ENCODE data around the gene TUSC2.

TUSC2 gene

DNA sequence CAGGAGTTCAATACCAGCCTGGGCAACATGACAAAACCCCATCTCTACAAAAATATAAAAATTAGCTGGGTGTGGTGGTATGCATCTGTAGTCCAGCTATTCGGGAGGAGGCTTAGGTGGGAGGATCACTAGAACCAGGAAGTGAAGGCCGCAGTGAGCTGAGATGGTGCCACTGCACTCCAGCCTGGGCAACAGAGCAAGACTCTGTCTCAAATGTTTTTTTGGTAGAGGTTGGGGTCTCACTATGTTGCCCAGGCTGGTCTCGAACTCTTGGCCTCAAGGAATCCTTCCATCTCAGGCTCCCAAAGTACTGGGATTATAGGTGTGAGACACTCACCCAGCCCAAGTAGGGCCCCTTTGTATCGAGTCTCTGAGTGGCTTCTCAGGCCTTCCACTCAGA lies 33.9 kb downstream of the TUSC2 start:
- no peak for TF ChIP-seq EP300 (IDR thresholded peaks at IDR 0.05; ENCODE audit: borderline replicate concordance)
- no peak for TF ChIP-seq YY1 (IDR thresholded peaks at IDR 0.05; ENCODE audit: low read depth)
- no peak for TF ChIP-seq ZBTB7A (IDR thresholded peaks at IDR 0.05; ENCODE audit: low read depth)
- no peak for TF ChIP-seq NFIC (IDR thresholded peaks at IDR 0.05)
- TF ChIP-seq, protein P1, sequence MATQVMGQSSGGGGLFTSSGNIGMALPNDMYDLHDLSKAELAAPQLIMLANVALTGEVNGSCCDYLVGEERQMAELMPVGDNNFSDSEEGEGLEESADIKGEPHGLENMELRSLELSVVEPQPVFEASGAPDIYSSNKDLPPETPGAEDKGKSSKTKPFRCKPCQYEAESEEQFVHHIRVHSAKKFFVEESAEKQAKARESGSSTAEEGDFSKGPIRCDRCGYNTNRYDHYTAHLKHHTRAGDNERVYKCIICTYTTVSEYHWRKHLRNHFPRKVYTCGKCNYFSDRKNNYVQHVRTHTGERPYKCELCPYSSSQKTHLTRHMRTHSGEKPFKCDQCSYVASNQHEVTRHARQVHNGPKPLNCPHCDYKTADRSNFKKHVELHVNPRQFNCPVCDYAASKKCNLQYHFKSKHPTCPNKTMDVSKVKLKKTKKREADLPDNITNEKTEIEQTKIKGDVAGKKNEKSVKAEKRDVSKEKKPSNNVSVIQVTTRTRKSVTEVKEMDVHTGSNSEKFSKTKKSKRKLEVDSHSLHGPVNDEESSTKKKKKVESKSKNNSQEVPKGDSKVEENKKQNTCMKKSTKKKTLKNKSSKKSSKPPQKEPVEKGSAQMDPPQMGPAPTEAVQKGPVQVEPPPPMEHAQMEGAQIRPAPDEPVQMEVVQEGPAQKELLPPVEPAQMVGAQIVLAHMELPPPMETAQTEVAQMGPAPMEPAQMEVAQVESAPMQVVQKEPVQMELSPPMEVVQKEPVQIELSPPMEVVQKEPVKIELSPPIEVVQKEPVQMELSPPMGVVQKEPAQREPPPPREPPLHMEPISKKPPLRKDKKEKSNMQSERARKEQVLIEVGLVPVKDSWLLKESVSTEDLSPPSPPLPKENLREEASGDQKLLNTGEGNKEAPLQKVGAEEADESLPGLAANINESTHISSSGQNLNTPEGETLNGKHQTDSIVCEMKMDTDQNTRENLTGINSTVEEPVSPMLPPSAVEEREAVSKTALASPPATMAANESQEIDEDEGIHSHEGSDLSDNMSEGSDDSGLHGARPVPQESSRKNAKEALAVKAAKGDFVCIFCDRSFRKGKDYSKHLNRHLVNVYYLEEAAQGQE (IDR thresholded peaks at IDR 0.05; ENCODE audit: low read depth): no peak
- no peak for TF ChIP-seq RAD21 (IDR thresholded peaks at IDR 0.05; ENCODE audit: low read depth)

GRCh38 chr3:50293079-50293801 lies 34.8 kb downstream of the TUSC2 start:
- TF ChIP-seq TAF1 (IDR thresholded peaks at IDR 0.05; ENCODE audit: low read depth) (no peak), CEBPB (IDR thresholded peaks at IDR 0.05) (no peak), FOXM1 (IDR thresholded peaks at IDR 0.05; ENCODE audit: borderline replicate concordance, low read depth) (no peak), ZBTB7A (IDR thresholded peaks at IDR 0.05; ENCODE audit: low read depth) (no peak), TCF12 (IDR thresholded peaks at IDR 0.05; ENCODE audit: low read depth) (no peak)
- TF ChIP-seq, protein P2, sequence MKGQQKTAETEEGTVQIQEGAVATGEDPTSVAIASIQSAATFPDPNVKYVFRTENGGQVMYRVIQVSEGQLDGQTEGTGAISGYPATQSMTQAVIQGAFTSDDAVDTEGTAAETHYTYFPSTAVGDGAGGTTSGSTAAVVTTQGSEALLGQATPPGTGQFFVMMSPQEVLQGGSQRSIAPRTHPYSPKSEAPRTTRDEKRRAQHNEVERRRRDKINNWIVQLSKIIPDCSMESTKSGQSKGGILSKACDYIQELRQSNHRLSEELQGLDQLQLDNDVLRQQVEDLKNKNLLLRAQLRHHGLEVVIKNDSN (IDR thresholded peaks at IDR 0.05): no peak

DNA sequence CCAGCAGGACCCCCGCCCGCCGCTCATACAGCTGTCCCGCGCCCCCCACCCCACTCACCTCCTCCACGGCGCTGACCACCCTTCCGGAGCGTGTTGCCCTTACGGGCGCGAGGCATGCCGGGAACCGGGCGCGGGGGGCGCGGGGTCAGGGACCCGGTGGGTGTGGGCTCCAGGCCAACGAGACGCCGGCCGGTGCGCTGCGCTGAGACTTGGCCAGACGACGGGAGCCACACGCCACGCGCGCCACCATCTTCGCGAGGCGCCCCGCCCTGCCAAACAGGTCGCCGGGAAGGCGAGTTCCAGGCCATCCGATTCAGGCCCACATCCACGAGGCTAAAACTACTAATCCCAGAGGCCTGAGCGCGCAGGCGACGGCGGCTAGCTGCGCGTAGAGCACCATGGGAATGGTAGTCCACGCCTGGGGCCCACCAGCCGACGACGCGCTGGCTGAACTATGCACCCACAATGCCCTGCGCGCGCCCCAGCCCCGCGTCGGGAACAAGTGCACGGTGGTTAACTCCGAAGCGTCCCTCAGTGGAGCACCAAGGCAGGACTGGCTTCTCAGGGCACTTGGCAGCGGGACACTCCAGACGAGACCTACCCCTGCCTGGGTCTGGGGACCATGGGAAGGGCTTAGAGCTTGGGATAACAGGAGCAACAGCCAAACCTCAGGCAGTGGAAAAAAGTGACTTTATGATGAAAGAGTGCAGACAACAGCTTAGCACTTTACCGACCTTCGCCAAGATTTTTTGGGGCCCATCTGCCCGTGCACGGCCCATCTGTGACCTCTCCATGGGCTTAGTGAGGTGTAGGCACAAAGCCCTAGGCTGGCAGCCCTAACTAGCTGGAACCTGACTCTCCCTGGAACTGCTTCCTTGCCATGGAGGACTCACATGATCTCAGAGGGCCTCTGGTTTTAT lies 35.6 kb downstream of the TUSC2 start, which contains the start of gene IFRD2:
Gene IFRD2 (minus strand): TSS at position 271 of the 920 bp plus-strand sequence. CDS start 155 bp downstream, at position 116.
- TF ChIP-seq EGR1 (IDR thresholded peaks at IDR 0.05) (peak; percentile 48; the same call in 1 of the 2 replicates), FOXM1 (IDR thresholded peaks at IDR 0.05; ENCODE audit: borderline replicate concordance, low read depth) (no peak), CREB1 (IDR thresholded peaks at IDR 0.05; ENCODE audit: low read depth) (peak; percentile 90), EP300 (IDR thresholded peaks at IDR 0.05; ENCODE audit: borderline replicate concordance) (no peak), YY1 (IDR thresholded peaks at IDR 0.05; ENCODE audit: low read depth) (peak; percentile 94), ZBTB7A (IDR thresholded peaks at IDR 0.05; ENCODE audit: low read depth) (peak; percentile 76; the same call in 1 of the 2 replicates), MAX (IDR thresholded peaks at IDR 0.05) (peak; percentile 87), TEAD4 (IDR thresholded peaks at IDR 0.05) (peak; percentile 72), NFIC (IDR thresholded peaks at IDR 0.05) (peak; percentile 68), RAD21 (IDR thresholded peaks at IDR 0.05; ENCODE audit: low read depth) (0 out of 2 replicates have a peak, but pooled peaks have one; percentile 10), TCF12 (IDR thresholded peaks at IDR 0.05; ENCODE audit: low read depth) (peak; percentile 84), TAF1 (IDR thresholded peaks at IDR 0.05; ENCODE audit: low read depth) (peak; percentile 85; the same call in 1 of the 2 replicates), CEBPB (IDR thresholded peaks at IDR 0.05) (no peak)
- TF ChIP-seq, protein P1 (IDR thresholded peaks at IDR 0.05; ENCODE audit: low read depth): no peak
- TF ChIP-seq, protein P2 (IDR thresholded peaks at IDR 0.05): peak; percentile 65

DNA sequence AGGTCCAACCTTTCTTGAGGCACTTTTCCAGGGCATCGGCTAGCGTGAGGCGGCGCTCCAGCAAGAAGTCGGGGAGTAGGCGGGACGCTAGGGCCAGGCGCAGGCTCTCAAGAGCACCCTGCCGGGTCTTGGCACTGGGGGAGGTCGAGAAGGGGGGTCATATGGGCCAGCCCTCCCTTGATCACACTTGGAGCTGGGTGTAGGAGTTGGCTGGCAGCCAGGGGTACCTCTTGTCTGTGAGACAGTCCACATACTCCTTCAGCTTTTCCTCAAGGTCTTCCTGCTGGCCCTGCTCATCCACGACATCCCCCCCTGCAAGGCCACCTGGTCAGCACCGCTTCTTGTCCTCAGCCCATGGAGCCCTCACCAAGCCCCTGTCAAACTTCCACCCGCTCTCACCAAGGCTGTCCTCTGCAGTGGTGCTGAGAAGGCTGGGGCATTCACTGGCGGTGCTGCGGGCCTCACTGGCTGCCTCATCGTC lies 37.8 kb downstream of the TUSC2 start:
- TF ChIP-seq EGR1 (IDR thresholded peaks at IDR 0.05) (no peak), NFIC (IDR thresholded peaks at IDR 0.05) (no peak), CREB1 (IDR thresholded peaks at IDR 0.05; ENCODE audit: low read depth) (no peak), EP300 (IDR thresholded peaks at IDR 0.05; ENCODE audit: borderline replicate concordance) (no peak), ZBTB7A (IDR thresholded peaks at IDR 0.05; ENCODE audit: low read depth) (no peak), FOXM1 (IDR thresholded peaks at IDR 0.05; ENCODE audit: borderline replicate concordance, low read depth) (no peak), TEAD4 (IDR thresholded peaks at IDR 0.05) (no peak), CEBPB (IDR thresholded peaks at IDR 0.05) (no peak), TCF12 (IDR thresholded peaks at IDR 0.05; ENCODE audit: low read depth) (no peak), TAF1 (IDR thresholded peaks at IDR 0.05; ENCODE audit: low read depth) (no peak)
- TF ChIP-seq, protein P2 (IDR thresholded peaks at IDR 0.05): no peak
